DMS79 (cell line): ENCODE measurements around the gene GCNT4.
"Not testable (repeated sequence)": the region's sequence is repeated elsewhere in the genome, so short reads cannot be mapped to it uniquely, and the experiment has no call there.

ENCODE experiments used
- DNase-seq: peaks from one replicate; lab custom pipeline; 2025; lab: John Stamatoyannopoulos, UW

Gene GCNT4, protein sequence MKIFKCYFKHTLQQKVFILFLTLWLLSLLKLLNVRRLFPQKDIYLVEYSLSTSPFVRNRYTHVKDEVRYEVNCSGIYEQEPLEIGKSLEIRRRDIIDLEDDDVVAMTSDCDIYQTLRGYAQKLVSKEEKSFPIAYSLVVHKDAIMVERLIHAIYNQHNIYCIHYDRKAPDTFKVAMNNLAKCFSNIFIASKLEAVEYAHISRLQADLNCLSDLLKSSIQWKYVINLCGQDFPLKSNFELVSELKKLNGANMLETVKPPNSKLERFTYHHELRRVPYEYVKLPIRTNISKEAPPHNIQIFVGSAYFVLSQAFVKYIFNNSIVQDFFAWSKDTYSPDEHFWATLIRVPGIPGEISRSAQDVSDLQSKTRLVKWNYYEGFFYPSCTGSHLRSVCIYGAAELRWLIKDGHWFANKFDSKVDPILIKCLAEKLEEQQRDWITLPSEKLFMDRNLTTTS

DNA sequence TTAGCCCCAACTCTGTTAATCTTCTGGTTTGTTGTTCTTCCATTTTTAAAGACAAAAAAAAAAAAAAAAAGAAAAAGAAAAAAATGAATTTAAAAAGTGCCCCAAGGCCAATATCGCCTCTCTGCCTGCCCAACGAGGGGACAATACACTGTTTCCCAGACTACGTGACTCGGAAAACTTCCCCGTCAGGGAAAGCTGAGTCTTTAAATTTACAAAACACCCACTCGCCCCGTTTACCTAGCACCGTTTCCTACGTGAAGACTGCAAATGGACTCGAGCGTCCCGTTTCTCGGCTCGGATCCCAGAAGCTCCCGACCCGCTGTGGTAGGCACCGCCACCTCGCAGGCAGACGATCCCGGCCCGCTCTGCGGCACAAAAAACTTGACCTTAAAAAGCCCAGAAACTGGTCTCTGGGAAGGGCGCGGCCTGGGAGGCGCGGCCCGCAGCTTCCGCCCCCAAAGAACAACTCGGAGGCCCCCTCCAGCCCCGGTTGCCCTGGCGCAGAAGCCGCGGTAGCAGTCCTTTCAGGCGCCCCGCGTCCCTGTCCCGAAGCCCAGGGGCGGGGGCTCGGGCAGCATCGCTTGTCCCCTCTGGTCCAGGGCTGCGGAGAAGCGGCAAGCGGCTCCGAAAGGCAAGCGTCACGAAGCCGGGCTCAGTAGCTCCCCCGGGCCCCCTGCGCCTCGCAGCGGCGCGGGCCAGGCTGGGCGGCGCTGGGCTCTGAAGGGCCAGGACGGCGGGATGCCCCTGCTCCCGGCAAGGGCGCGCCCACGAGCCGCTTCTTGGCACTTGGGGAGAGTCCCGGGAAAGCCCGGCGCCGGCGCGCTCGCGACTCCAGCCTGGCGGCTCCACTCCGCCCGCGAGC is at the start of gene GCNT4:
Gene GCNT4, minus strand, starts transcription at position 367 of the 862 bp plus-strand sequence. CDS start 22,521 bp downstream, outside the sequence.
- no peak for DNase-seq

DNA sequence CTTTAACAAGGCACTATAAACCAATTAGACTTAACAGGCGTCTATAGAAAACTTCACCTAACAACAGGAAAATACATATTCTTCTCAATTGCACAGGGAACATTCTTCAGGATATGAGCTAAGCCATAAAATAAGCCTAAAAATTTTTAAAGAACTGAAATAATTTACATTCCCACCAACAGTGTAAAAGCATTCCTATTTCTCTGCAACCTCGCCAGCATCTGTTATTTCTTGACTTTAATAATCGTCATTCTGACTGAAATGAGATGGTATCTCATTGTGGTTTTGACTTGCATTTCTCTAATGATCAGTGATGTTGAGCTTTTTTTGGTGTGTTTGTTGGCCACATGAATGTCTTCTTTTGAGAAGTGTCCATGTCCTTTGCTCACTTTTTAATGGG is 43.6 kb upstream of the GCNT4 start:
- not testable (repeated sequence) for DNase-seq

DNA sequence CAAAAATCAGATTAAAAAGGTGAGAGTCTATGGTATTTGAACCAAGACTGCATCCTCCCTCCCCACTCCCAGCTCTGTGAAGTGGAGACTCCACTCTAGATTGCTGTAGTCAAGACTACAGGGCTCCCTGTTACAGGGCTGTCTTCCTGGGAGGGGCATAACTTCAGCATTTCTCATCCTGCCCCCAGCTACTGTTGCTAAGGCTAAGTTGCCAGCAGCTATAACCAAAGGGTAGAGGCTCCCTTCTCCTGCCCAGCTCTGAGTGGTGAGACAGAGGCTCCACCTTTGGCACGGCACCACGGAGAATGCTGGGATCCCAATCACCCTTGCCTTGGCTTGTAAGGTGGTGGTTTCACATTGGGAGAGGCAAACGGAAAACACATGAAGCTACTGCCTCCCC is 39.2 kb upstream of the GCNT4 start:
- DNase-seq = no peak

DNA sequence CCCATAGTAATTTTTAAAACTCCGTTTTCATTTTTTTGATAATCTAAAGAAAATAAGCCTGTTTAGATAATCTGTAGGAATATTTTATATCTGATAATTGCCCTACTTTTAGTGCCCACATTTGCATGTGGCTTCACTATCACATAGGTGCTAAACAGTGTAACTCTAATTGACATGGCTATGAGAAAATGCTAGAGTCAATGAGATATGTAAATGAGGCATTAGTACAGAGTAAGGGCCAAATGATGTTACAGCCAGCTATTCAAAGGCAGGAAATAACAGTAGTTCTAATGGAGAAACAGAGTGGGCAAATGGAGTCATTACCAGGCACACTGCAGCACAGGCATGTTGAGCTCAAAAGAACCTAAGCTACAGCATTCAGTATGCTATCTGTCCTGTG is 37.3 kb upstream of the GCNT4 start:
- DNase-seq = no peak

DNA sequence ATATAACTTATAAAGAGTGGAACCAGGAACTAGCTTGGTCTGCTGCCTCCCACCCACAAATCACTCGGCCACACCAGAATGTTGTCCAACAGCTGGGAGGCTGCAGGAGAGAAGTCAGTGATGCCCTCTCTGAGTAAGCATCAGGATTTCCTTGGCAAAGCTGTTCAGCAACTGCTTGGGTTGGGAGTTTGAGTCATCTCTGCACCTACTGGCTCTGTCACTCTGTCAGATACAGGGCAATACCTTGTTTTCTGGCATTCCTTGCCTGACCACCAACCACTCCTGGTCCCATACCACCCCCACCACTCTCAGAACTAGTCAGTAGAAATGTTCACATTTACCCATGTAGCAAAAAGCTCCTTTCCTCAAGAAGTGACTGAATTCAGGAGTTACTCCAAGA is 36.8 kb upstream of the GCNT4 start:
- DNase-seq = no peak

DNA sequence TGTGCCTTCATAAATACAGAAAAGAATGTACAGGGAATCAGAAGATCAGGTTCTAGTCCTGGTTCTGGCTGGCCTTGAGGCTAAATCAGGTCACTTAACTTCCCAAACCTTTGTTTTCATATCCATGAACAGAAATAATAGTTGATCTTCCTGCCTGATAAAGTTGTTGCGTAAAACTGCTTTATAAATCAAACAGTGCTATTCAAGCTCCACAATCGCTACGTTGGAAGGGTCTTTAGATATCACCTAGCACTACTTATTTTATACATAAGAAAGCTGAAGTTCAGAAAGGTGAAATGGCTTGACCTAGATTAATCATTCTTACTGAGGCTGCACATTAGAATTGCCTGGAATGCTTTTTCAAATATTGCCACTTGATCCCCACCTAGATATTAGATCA is 36.3 kb upstream of the GCNT4 start:
- no peak for DNase-seq

DNA sequence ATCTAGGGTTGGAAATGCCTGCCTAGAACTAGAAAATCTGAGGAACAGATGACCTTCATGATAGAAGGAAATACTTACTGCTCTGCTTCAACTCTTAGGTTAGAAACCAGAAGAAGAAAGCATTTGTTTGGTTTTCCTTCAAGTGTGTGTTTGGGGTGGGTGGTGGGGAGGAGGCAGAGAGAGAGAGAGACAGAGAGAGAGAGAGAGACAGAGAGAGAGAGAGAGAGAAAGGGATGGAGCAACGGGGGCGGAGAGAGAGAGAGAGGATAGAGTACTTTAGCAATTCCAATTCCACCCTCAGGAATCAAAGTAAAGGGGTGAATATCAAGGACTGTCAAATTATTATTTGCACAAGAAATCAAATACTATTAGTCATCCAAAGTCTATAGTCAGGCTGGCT is 29.2 kb upstream of the GCNT4 start:
- no peak for DNase-seq

DNA sequence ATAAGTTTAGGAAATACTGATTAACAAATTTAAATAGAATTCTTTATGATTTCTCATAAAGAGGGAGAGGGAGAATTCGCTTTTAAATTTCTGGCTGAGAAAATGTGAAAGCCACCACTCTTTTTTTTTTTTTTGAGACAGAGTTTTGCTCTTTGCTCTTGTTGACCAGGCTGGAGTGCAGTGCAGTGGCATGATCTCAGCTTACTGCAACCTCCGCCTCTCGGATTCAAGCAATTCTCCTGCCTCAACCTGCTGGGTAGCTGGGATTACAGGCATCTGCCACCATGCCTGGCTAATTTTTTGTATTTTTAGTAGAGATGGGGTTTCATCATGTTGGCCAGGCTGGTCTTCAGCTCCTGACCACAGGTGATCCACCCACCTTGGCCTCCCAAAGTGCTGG is 27.0 kb upstream of the GCNT4 start:
- DNase-seq = not testable (repeated sequence)

DNA sequence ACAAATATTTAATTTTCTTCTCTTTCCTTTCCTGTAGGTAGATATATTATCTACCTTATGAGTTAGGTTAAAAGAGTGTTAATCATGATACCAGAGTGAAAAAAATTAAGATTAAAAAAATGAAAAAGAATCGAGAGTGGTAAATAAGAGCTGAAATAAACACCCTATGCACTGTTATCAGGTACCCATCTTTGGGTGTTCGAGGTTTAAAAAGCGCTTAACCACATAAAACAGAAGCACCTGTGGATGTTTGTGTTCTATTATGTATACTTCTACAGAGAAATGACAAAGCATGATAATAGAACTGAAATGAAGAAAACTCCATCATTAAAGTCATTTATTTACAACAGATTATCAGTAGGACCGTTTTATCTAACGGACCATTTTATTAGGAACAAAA is 25.7 kb upstream of the GCNT4 start:
- no peak for DNase-seq

DNA sequence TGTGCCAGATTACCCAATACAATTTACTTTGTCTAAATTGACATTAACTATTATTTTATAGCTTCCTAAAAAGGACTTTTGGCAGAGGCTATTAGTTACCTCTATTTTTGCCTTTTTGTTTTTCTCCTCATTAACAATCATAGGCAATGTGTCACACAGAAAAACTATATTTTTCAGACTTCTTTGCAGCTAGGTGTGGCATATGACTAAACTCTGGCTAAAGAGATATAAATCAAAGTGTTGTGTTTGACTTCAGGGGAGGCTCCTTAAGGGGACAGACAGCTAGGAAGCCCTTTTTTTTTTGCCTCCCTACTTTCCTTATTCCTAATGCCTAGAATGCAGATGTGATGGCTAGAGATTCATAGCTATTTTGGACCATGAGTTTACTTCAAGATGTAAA is 19.7 kb upstream of the GCNT4 start:
- no peak for DNase-seq

DNA sequence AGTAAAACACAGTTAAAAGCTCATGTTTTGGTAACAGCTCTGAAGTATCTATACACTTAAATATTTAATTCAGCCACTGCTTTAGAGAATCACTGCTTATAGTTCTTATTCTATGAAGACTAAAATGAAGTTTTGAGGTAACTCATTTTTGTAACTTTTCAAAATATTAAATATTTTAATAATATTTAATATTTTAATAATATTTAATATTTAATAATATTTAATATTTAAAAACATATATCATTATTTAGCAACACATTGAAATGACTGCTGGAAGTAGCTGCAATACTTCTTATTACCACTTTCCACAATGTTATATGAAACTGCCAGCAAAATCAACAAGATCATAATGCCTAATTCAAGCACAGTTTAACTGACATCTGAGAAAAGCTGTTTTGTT is 18.7 kb upstream of the GCNT4 start:
- DNase-seq = no peak

DNA sequence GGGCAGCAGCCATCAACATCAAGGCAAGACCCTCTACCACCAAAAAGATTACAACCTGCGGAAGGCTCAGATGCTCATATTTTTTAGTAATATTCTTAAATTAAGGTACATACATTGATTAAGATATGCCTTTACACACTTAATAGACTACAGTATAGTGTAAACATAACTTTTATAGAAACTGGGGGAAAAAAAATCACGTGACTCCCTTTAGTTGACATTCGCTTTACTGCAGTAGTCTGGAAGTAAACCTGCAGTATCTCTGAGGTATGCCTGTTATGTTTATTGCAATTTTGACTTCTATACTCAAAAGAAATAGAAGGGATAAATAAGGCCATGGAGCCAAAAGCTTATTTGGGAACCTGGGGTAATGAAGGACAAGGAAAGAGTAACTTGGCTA is 15.1 kb upstream of the GCNT4 start:
- no peak for DNase-seq

DNA sequence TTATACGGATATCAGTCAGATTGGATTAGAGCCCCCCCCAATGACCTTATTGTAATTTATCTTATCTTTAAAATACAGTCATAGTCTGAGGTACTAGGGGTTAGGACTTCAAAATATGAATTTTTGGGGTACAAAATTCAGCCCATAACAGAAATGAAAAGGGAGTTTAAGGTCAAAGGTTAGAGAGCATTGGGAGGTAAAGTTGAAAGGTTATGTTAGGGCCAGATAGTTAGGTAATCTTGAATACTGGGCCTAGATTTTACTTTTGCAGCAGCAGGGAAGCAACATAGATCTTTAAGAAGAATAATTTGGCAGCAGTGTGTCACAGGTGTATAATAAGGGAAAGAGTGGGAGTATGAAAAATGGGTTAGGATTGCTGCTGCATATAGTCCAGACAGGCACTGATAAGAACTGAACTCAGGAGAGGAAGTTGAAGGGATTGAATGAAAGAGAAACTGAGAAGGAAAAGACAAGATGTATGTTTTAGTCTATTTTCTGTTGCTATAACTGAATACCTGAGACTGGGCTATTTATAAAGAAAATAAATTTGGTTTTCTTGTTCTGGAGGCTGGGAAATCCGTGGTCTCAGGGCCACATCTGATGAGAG is 10.7 kb upstream of the GCNT4 start:
- DNase-seq = no peak

DNA sequence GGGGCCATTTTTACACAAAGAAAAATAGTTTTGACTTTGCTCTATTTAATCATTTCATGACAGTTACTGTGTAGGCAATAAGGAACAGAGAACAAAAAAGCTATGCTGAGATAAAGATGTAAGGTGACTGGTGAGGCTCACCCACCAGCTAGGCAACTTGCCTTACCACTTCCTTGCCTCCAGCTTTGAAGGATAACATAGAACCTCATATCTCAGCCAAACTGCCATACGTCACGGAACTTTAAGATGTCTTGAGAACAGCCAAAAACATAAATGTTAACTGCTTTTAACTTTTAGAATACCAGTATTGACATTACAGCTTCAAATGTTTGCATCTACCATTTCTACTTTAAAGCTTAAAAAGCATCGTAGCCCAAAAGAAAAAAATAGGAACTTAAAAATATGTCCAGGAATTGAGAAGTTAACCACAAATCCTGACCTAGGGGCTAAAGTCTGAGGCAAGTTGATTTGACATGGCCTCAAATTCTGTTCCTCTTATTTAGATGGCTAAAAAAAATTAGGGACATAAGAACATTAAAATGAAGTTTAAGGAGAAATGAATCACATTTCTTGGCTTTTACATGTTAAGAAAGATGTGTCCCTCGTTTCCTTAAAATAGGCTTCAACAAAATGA is 7.7 kb upstream of the GCNT4 start:
- DNase-seq = no peak

DNA sequence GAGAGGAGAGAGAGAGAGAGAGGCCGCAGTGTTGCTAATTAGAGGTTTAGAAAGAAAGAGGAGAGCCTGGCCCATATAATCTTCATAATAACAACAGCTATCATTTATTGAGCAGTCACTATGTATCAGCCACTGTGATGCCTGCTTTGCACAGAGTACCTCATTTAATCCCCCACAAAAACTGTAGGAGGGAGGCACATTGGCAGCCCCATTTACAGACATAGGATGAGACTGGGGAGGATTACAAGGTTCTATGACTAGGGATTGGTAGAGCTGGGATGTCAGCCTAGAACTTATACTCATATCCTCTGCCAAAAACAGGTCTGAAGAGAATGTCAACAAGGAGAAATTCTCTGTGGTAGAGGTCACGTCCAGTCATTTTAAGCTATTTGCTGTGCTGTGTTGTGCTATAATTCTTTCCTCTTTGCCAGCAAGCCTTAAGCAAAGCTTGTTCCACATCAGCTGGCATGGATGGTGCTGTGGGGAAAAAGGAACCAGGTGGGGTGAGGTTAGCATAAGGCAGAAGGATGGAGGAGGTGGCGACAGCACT is 6.7 kb upstream of the GCNT4 start:
- no peak for DNase-seq

DNA sequence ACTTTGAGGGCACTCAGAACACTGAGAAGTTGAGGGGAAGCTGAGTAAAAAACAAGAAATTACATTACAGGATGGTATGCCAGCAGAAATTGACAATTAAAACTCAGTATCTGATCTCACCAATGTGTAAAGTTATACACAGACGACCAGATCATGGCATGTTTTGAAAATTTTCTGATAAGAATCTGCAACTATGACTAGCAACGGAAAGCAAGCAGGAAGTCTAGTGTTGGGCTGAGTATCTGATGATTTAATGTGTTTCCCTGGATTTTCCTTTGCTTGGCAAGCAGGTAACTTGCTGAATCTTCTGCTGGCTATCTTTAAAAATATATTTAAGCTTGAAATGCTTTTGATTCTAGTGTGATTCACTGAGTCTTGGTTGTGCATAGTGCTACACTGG is 5.2 kb upstream of the GCNT4 start:
- DNase-seq = no peak

DNA sequence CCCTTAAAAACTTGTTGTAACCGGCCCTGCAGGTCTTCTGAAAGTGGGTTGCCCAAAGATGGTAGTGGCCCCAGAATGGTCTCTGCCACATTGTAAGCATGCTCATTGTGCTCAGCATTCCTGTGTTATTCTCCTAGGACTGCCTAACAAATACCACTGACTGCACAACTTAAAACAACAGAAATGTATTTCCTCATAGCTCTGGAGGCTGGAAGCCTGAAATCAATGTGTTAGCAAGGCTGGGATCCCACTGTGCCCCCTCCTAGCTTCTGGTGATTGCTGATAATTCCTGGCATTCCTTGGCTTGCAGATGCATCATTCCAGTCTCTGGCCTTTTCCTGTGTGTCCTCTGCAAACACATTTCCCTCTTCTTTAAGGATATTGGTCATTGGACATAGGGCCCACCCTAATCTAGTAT is 3.4 kb upstream of the GCNT4 start:
- no peak for DNase-seq

DNA sequence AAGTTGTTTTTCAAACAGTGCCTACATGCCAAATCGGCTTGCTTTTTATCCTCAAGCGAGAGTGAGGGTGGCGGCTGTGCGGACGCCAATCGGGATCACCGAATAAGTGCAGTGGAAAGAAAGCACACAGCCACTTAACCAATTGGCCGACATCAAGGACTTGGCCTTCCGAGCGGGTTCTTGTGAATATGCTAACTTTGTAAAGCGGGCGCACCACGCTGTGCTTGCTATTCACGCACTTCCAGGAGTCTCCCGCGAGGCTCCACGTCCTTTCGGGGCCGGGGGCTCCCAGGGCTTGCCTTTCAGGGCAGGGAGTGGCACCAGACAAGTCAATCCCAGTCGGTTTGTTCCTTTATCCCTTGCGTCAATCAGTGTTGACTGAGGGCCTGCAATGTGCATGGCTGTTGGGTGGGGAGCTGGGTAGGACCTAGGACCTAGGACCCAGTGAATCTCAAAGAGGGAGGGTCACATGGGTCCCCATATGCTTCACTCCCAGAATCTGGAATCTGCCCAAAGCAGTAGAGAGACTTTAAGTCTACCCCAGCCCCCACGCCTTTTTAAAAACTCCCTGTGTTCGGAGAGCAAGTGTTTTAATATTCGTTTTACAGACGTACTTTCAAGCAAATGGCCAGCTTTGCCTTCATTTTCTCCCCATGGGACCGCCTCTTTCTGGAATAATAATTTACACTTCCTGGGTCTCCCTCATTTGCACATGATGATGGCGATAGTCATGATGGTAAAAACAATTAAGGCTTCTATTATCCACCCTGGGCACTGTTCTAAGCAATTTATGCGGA is 2.0 kb upstream of the GCNT4 start:
- no peak for DNase-seq

DNA sequence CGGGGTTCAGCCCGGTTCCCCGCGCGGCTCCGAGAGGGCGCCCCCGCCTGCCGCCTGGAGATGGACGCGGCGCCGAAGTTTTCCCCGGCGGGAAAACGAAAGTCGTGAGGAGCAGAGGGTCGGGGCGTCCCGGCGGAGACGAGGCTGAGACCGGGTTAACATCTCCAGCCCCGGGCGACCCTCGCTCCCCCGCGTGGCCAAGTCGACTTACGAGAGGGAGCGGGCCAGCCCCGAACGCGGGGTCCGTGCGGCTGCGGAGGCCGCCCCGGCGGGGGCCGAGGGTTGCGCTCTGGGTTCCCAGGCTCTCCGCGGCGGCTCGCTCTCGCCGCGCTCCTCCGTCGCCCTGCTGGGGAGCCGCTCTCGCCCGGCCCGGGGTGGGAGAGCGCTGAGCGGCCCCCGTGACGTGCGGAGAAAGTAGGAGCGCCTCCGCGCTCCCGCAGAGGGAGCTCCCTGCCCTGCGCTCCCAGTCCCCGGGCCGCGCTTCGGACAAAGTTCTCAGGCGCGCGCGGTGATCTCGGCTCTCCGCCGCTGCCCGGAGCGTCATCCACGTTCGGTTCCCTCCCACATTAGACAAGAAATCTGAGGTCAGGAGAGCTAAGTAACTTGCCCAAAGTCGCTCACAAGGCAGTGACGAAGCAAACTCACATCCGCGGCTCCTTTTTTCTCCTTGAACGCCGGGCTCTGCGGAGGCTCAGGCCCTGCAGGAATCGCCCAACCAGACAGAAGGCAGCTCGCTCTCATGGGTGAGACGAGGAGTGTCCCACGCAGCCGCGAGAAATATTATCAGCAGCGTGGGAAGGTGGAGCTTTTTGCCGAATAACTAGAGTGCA is 1.2 kb upstream of the GCNT4 start:
- no peak for DNase-seq

DNA sequence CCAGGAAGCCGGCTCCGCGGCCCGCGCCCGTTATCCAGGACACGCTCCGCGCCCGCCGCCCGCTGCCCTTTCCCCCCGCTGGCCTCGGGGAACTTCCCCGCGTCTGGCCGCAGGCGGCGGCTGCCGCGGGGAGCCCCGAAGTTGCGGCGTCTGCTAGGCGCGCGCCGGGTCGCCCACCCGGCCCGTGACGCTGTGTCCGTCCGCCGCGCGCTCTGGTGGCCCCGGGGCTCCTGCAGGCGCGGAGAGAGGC is 621 bp upstream of the GCNT4 start:
- no peak for DNase-seq
